Stomach (tissue), 9 donors: ENCODE results near the gene RSPH10B2. TPM values are rescaled to one million over a fixed set of nuclear protein-coding genes. Genes with fewer than 3 reads are reported as not detected.
"Not testable (repeated sequence)": the region's sequence is repeated elsewhere in the genome, so short reads cannot be mapped to it uniquely, and the experiment has no call there.

Experiments used
- DNase-seq, 2 donors: peaks; one replicate each; pipeline versions ENCODE4 v3.0.0 to v3.0.0-alpha.2; 2013 to 2019
- H3K27ac ChIP-seq, 5 donors: fragments of 200-600 bp in 4 of 5; sonication (generic) in 4 of 5; one replicate each; pipeline ENCODE4 v1.5.1; 2013 to 2019; ENCODE audit warnings: mild to moderate bottlenecking in 1 of 5, moderate library complexity in 1 of 5
- H3K27me3 ChIP-seq, 3 donors: fragments of 200-600 bp; sonication (generic); one replicate each; pipeline ENCODE4 v1.5.1; 2017 to 2019; ENCODE audit warnings: mixed run types in 1 of 3
- H3K36me3 ChIP-seq, 4 donors: fragments of 200-600 bp; sonication (generic); 1 replicate in 3 of 4; 2 replicates in 1 of 4; pipeline ENCODE4 v1.5.1; 2016 to 2019
- H3K4me1 ChIP-seq, 4 donors: fragments of 200-600 bp; sonication (generic); one replicate each; pipeline ENCODE4 v1.5.1; 2016 to 2019
- H3K4me3 ChIP-seq, 4 donors: fragments of 200-600 bp; sonication (generic) in 3 of 4; one replicate each; pipeline ENCODE4 v1.5.1; 2016 to 2019; ENCODE audit warnings: mild to moderate bottlenecking in 1 of 4
- H3K9me3 ChIP-seq, 4 donors: fragments of 200-600 bp; sonication (generic); one replicate each; pipeline ENCODE4 v1.5.1; 2016 to 2019
- CTCF ChIP-seq, 7 experiments: fragments of 450-650 bp in 4 of 7; fragments of 200-600 bp in 3 of 7; sonication (generic) in 3 of 7; IDR thresholded peaks; one replicate each; pipeline ENCODE4 v1.5.1; 2016 to 2019; ENCODE audit warnings: antibody characterized with exemption in 7 of 7, control low read depth in 2 of 7, mild to moderate bottlenecking in 1 of 7
- EP300 ChIP-seq: sonication (generic); formaldehyde crosslinking; IDR thresholded peaks from one replicate; pipeline ENCODE4 v1.6.1; 2017; ENCODE audit warnings: antibody characterized with exemption
- POLR2A ChIP-seq, 4 donors: fragments of 450-650 bp; IDR thresholded peaks; one replicate each; pipeline ENCODE4 v1.6.1; 2016; ENCODE audit warnings: antibody characterized with exemption in 4 of 4, control low read depth in 2 of 4, mild to moderate bottlenecking in 1 of 4, moderate library complexity in 1 of 4
- POLR2AphosphoS5 ChIP-seq, 3 donors: sonication (generic); formaldehyde crosslinking; IDR thresholded peaks; one replicate each; pipeline ENCODE4 v1.6.1; 2016; ENCODE audit warnings: antibody characterized with exemption in 3 of 3
- WGBS, 5 donors: extraction: QIAGEN DNeasy Blood & Tissue Kit in 3 of 5; methylation state at CpG; one replicate each; pipeline versions ENCODE4 v1.1.5 to v1.1.7; 2013 to 2018; 5-methylcytosine and 5-hydroxymethylcytosine counted together
- intact Hi-C: fragments of 100-400 bp; cut with DNase I; formaldehyde crosslinking; loops from one replicate; pipeline ENCODE4 v1.15.1; 2023; ENCODE audit warnings: low total_unique reads
- polyA plus RNA-seq, 3 donors: library from polyadenylated mRNA; stranded (reverse); fragments of 200-250 nt; gene quantifications; one replicate each; pipeline ENCODE4 v1.2.3, GENCODE V29; 2013
- total RNA-seq, 5 donors: library from RNA; depleted of rRNA; stranded (reverse); fragments of >200 nt; gene quantifications; one replicate each; pipeline versions ENCODE4 v1.1.0 to v1.2.3, GENCODE V29; 2014 to 2016
- donor health status: healthy with polysubstance abuse.
- donor health status: Bipolar disorder and iron deficiency.
- donor health status: healthy.

RSPH10B2 gene
- total and polyA plus RNA-seq, 8 donors = 1.3 TPM; not detected in 7

GRCh38 chr7:6831018-6831725 lies 77.3 kb downstream of the RSPH10B2 start:
- intact Hi-C loops = no loop called here
- WGBS, 5 donors = 70 to 77% (median 74%) methylated on average over 7 of the region's 7 CpGs
- peaks cover 0 to 61% (median 0%) of the 10 kb centered on the region in 3 donors for H3K27me3 ChIP-seq
- H3K27ac ChIP-seq = no peak overlapping the region
- H3K36me3 ChIP-seq = no peaks in the 10 kb centered on the region
- DNase-seq = no peak
- H3K4me3 ChIP-seq = no peak overlapping the region
- H3K9me3 ChIP-seq = no peaks in the 10 kb centered on the region
- no peaks in the 10 kb centered on the region for H3K4me1 ChIP-seq
- no peak for TF ChIP-seq EP300
- no peak for TF ChIP-seq POLR2AphosphoS5 (IDR thresholded peaks at IDR 0.05)
- no peak for TF ChIP-seq POLR2A (IDR thresholded peaks at IDR 0.05)

GRCh38 chr7:6833636-6834035 lies 79.7 kb downstream of the RSPH10B2 start:
- intact Hi-C loops = no loop called here
- TF ChIP-seq POLR2A (IDR thresholded peaks at IDR 0.05) = no peak
- TF ChIP-seq POLR2AphosphoS5 (IDR thresholded peaks at IDR 0.05) = no peak
- no peak for TF ChIP-seq EP300
- no peak for TF ChIP-seq CTCF (IDR thresholded peaks at IDR 0.05)
- Histone ChIP-seq H3K27ac (no peak overlapping the region), H3K4me1 (no peaks in the 10 kb centered on the region), H3K27me3 (peaks cover 0 to 62% (median 0%) of the 10 kb centered on the region in 3 donors), H3K4me3 (no peak overlapping the region), H3K9me3 (no peaks in the 10 kb centered on the region), H3K36me3 (no peaks in the 10 kb centered on the region)
- DNase-seq = no peak
- 85 to 91% (median 87%) methylated on average over 6 of the region's 6 CpGs for WGBS, 5 donors

- H3K4me1 ChIP-seq, H3K9me3 ChIP-seq, H3K4me3 ChIP-seq, H3K36me3 ChIP-seq, H3K27ac ChIP-seq, DNase-seq, intact Hi-C loops: not testable (repeated sequence)
- WGBS, 5 donors = 43 to 89% (median 70%) methylated on average over 2 to 3 of the region's 3 CpGs
- H3K27me3 ChIP-seq = peaks cover 0 to 51% (median 0%) of the 10 kb centered on the region in 3 donors
Observed at GRCh38 chr7:6835521-6835920, 81.6 kb downstream of the RSPH10B2 start.

GRCh38 chr7:6837081-6837480 lies 83.2 kb downstream of the RSPH10B2 start:
- 74 to 84% (median 76%) methylated on average over 10 of the region's 10 CpGs for WGBS, 5 donors
- H3K27ac ChIP-seq, H3K4me1 ChIP-seq, intact Hi-C loops, H3K9me3 ChIP-seq, H3K36me3 ChIP-seq, DNase-seq, H3K4me3 ChIP-seq: not testable (repeated sequence)
- peaks cover 0 to 37% (median 0%) of the 10 kb centered on the region in 3 donors for H3K27me3 ChIP-seq

- 46 to 76% (median 49%) methylated on average over 20 of the region's 20 CpGs for WGBS, 5 donors
- DNase-seq = peak; percentile 31 to 44
- H3K36me3 ChIP-seq, intact Hi-C loops, H3K27ac ChIP-seq, H3K9me3 ChIP-seq, H3K4me1 ChIP-seq, H3K4me3 ChIP-seq: not testable (repeated sequence)
- peaks cover 0 to 17% (median 0%) of the 10 kb centered on the region in 3 donors for H3K27me3 ChIP-seq
Observed at GRCh38 chr7:6842278-6842921, 88.5 kb downstream of the RSPH10B2 start.

- intact Hi-C loops, H3K9me3 ChIP-seq, DNase-seq, H3K4me3 ChIP-seq, H3K4me1 ChIP-seq, H3K36me3 ChIP-seq, H3K27ac ChIP-seq: not testable (repeated sequence)
- 13 to 43% (median 28%) methylated on average over 4 to 5 of the region's 5 CpGs for WGBS, 5 donors
- H3K27me3 ChIP-seq = peaks cover 0 to 21% (median 0%) of the 10 kb centered on the region in 3 donors
Observed at GRCh38 chr7:6843092-6843491, 89.2 kb downstream of the RSPH10B2 start.

GRCh38 chr7:6843654-6844053 lies 89.8 kb downstream of the RSPH10B2 start:
- WGBS, 5 donors = 46 to 73% (median 61%) methylated on average over 6 of the region's 6 CpGs

GRCh38 chr7:6845971-6846449 lies 92.1 kb downstream of the RSPH10B2 start:
- peaks cover 0 to 23% (median 0%) of the 10 kb centered on the region in 3 donors for H3K27me3 ChIP-seq
- DNase-seq, H3K27ac ChIP-seq, H3K36me3 ChIP-seq, H3K9me3 ChIP-seq, H3K4me3 ChIP-seq, intact Hi-C loops, H3K4me1 ChIP-seq: not testable (repeated sequence)
- 17 to 54% (median 28%) methylated on average over 16 of the region's 16 CpGs for WGBS, 5 donors

More at GRCh38 chr7:6843654-6844053, 89.8 kb downstream of the RSPH10B2 start:
- H3K36me3 ChIP-seq, intact Hi-C loops, H3K9me3 ChIP-seq, H3K4me1 ChIP-seq, H3K27ac ChIP-seq, DNase-seq, H3K4me3 ChIP-seq: not testable (repeated sequence)
- H3K27me3 ChIP-seq = peaks cover 0 to 23% (median 0%) of the 10 kb centered on the region in 3 donors

- H3K9me3 ChIP-seq, H3K27ac ChIP-seq, H3K4me1 ChIP-seq, H3K4me3 ChIP-seq, DNase-seq, H3K36me3 ChIP-seq, intact Hi-C loops: not testable (repeated sequence)
- 81 to 93% (median 90%) methylated on average over 5 to 18 of the region's 18 CpGs for WGBS, 5 donors
- H3K27me3 ChIP-seq = peaks cover 0 to 15% (median 0%) of the 10 kb centered on the region in 3 donors
Observed at GRCh38 chr7:6847751-6848150, 93.8 kb downstream of the RSPH10B2 start.
